Upper lobe of left lung (tissue), 6 donors: Measurements from ENCODE around the gene CIBAR2. TPM values are rescaled to one million over a fixed set of nuclear protein-coding genes. Genes with fewer than 3 reads are reported as not detected.
A peak's percentile ranks its signal among the peaks of the same experiment; 100 is the strongest.

ENCODE experiments used
- ATAC-seq, 2 donors: fragments of 200-7000 bp; cut with Tn5 transposase; one replicate each; pipeline ENCODE4 v1.9.1; 2022; ENCODE audit warnings: mild to moderate bottlenecking in 2 of 2, moderate library complexity in 2 of 2; ENCODE audit not compliant: low FRiP score in 2 of 2
- DNase-seq, 2 donors: peaks; one replicate each; pipeline ENCODE4 v3.0.0-alpha.2; 2019 to 2020
- H3K27ac ChIP-seq, 4 donors: fragments of 200-600 bp; sonication (generic); one replicate each; pipeline ENCODE4 v1.5.1; 2016 to 2019
- H3K27me3 ChIP-seq, 4 donors: fragments of 200-600 bp; sonication (generic); one replicate each; pipeline ENCODE4 v1.5.1; 2017 to 2019
- H3K36me3 ChIP-seq, 4 donors: fragments of 200-600 bp; sonication (generic); one replicate each; pipeline ENCODE4 v1.5.1; 2016 to 2019
- H3K4me1 ChIP-seq, 4 donors: fragments of 200-600 bp; sonication (generic); one replicate each; pipeline ENCODE4 v1.5.1; 2018 to 2019
- H3K4me3 ChIP-seq, 4 donors: fragments of 200-600 bp; sonication (generic); one replicate each; pipeline ENCODE4 v1.5.1; 2017 to 2019; ENCODE audit warnings: mild to moderate bottlenecking in 2 of 4, moderate library complexity in 1 of 4
- H3K9me3 ChIP-seq, 4 donors: fragments of 200-600 bp; sonication (generic); one replicate each; pipeline ENCODE4 v1.5.1; 2018 to 2019
- EP300 ChIP-seq, 4 donors: sonication (generic); formaldehyde crosslinking; IDR thresholded peaks; one replicate each; pipeline ENCODE4 v1.5.1; 2017; ENCODE audit warnings: antibody characterized with exemption in 4 of 4, control low read depth in 2 of 4
- POLR2A ChIP-seq, 4 donors: fragments of 450-650 bp; IDR thresholded peaks; one replicate each; pipeline ENCODE4 v1.5.1; 2016 to 2017; ENCODE audit warnings: antibody characterized with exemption in 4 of 4, mild to moderate bottlenecking in 2 of 4
- POLR2AphosphoS5 ChIP-seq, 2 donors: sonication (generic); formaldehyde crosslinking; IDR thresholded peaks; one replicate each; pipeline ENCODE4 v1.5.1; 2017; ENCODE audit warnings: antibody characterized with exemption in 2 of 2
- WGBS, 2 donors: methylation state at CpG; one replicate each; pipeline ENCODE4 v1.1.5; 2017 to 2018; 5-methylcytosine and 5-hydroxymethylcytosine counted together
- total RNA-seq, 6 donors: library from RNA; depleted of rRNA in 4 of 6; stranded (reverse); fragments of >200 nt in 4 of 6; gene quantifications; one replicate each; pipeline versions ENCODE4 v1.1.0 to v1.2.1, GENCODE V29; 2016 to 2021
- TF ChIP-seq, protein P1 (sequence below), 6 experiments: fragments of 450-650 bp in 4 of 6; fragments of 200-600 bp in 2 of 6; sonication (generic) in 2 of 6; IDR thresholded peaks; one replicate each; pipeline ENCODE4 v1.5.1; 2016 to 2019; ENCODE audit warnings: antibody characterized with exemption in 6 of 6
- donor health status: DM: no; HTN: no; CAD: no; lungs with moderate emphysema.
- donor health status: DM: no; HTN: yes; CAD: no; lungs with severe emphysema.

Gene CIBAR2
- total RNA-seq, 6 donors from 2014 or later, result 0.40 to 35.6 (median 9.9) TPM

- DNase-seq, result no peak
- 94 to 95% methylated on average over 13 to 21 of the region's 21 CpGs for WGBS, 2 donors
- H3K4me3 ChIP-seq, result no peak overlapping the region
- no peak overlapping the region for H3K27ac ChIP-seq
- H3K27me3 ChIP-seq, result no peaks in the 10 kb centered on the region
- ATAC-seq, result no peak
- H3K9me3 ChIP-seq, result no peaks in the 10 kb centered on the region
- peaks cover 0 to 21% (median 9%) of the 10 kb centered on the region in 4 donors for H3K36me3 ChIP-seq
- no peak for TF ChIP-seq POLR2AphosphoS5 (IDR thresholded peaks at IDR 0.05)
- TF ChIP-seq, protein P1, sequence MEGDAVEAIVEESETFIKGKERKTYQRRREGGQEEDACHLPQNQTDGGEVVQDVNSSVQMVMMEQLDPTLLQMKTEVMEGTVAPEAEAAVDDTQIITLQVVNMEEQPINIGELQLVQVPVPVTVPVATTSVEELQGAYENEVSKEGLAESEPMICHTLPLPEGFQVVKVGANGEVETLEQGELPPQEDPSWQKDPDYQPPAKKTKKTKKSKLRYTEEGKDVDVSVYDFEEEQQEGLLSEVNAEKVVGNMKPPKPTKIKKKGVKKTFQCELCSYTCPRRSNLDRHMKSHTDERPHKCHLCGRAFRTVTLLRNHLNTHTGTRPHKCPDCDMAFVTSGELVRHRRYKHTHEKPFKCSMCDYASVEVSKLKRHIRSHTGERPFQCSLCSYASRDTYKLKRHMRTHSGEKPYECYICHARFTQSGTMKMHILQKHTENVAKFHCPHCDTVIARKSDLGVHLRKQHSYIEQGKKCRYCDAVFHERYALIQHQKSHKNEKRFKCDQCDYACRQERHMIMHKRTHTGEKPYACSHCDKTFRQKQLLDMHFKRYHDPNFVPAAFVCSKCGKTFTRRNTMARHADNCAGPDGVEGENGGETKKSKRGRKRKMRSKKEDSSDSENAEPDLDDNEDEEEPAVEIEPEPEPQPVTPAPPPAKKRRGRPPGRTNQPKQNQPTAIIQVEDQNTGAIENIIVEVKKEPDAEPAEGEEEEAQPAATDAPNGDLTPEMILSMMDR (IDR thresholded peaks at IDR 0.05), result no peak
- TF ChIP-seq POLR2A (IDR thresholded peaks at IDR 0.05), result no peak
- TF ChIP-seq EP300 (IDR thresholded peaks at IDR 0.05), result no peak
- H3K4me1 ChIP-seq, result peaks cover 3 to 37% (median 24%) of the 10 kb centered on the region in 4 donors
Observed at GRCh38 chr16:85087899-85088569, 24.2 kb downstream of the CIBAR2 start.

GRCh38 chr16:85086347-85087291 lies 25.7 kb downstream of the CIBAR2 start:
- DNase-seq (peak in 1 of 2 donors; percentile 71), ATAC-seq (peak in 1 of 2 donors; percentile 76)
- Histone ChIP-seq H3K4me1 (peaks cover 3 to 43% (median 29%) of the 10 kb centered on the region in 4 donors), H3K27ac (no peak overlapping the region), H3K9me3 (no peaks in the 10 kb centered on the region), H3K27me3 (no peaks in the 10 kb centered on the region), H3K36me3 (peaks cover 0 to 21% (median 11%) of the 10 kb centered on the region in 4 donors), H3K4me3 (no peak overlapping the region)
- WGBS, 2 donors, result 73 to 87% methylated on average over 23 to 36 of the region's 37 CpGs
- TF ChIP-seq POLR2AphosphoS5 (IDR thresholded peaks at IDR 0.05), result no peak
- TF ChIP-seq, protein P1 (IDR thresholded peaks at IDR 0.05), result peak; percentile 60 to 90 (median 82)
- TF ChIP-seq EP300 (IDR thresholded peaks at IDR 0.05), result no peak

DNA sequence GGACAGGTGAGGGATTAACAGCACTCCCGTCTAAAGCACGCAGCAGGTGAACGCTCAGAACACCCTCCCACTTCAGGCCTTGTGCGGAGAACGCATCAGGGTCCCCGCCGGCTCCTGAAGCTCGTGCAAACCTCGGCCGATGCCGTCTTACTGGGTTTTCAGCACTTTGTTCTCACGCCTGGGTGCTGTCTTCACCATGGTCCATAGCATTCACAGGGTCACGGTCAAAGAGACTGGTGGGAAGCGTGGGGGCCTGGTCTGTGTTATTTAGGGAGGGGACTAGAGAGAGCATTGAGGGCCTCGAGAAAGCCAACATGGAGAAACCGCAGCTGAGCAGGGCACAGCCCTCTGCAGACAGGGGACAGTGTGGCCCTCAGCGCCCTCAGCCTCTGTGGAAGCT lies 26.6 kb downstream of the CIBAR2 start:
- Histone ChIP-seq H3K4me3 (no peak overlapping the region), H3K36me3 (peaks cover 0 to 27% (median 16%) of the 10 kb centered on the region in 4 donors), H3K9me3 (no peaks in the 10 kb centered on the region), H3K27me3 (no peaks in the 10 kb centered on the region), H3K27ac (no peak overlapping the region), H3K4me1 (peaks cover 3 to 36% (median 24%) of the 10 kb centered on the region in 4 donors)
- TF ChIP-seq EP300 (IDR thresholded peaks at IDR 0.05) (no peak), POLR2A (IDR thresholded peaks at IDR 0.05) (no peak), POLR2AphosphoS5 (IDR thresholded peaks at IDR 0.05) (no peak)
- TF ChIP-seq, protein P1 (IDR thresholded peaks at IDR 0.05), result no peak
- ATAC-seq, result no peak
- no peak for DNase-seq
- WGBS, 2 donors, result 96 to 98% methylated on average over 17 of the region's 17 CpGs

- H3K4me3 ChIP-seq, result no peak overlapping the region
- no peaks in the 10 kb centered on the region for H3K27me3 ChIP-seq
- 82 to 86% methylated on average over 14 to 16 of the region's 16 CpGs for WGBS, 2 donors
- DNase-seq, result no peak
- H3K9me3 ChIP-seq, result no peaks in the 10 kb centered on the region
- H3K36me3 ChIP-seq, result peaks cover 0 to 32% (median 18%) of the 10 kb centered on the region in 4 donors
- H3K27ac ChIP-seq, result no peak overlapping the region
- no peak for ATAC-seq
- H3K4me1 ChIP-seq, result peaks cover 3 to 28% (median 17%) of the 10 kb centered on the region in 4 donors
- TF ChIP-seq POLR2A (IDR thresholded peaks at IDR 0.05), result no peak
Observed at GRCh38 chr16:85084841-85085510, 27.3 kb downstream of the CIBAR2 start.
